Stromal cell of bone marrow (primary cell): Measurements from ENCODE around the gene LPCAT2.
A peak's percentile ranks its signal among the peaks of the same experiment; 100 is the strongest.

ENCODE experiments used
- DNase-seq: peaks from one replicate; pipeline ENCODE4 v3.0.0-alpha.2; 2012; ENCODE audit warnings: low read depth

LPCAT2 gene

GRCh38 chr16:55480228-55480655 is 28.6 kb upstream of the LPCAT2 start:
- peak; percentile 88 for DNase-seq

GRCh38 chr16:55481023-55481422 is 27.8 kb upstream of the LPCAT2 start:
- no peak for DNase-seq

- DNase-seq = no peak
Observed at GRCh38 chr16:55482056-55482455, 26.8 kb upstream of the LPCAT2 start.

- peak; percentile 98 for DNase-seq
Observed at GRCh38 chr16:55487048-55487803, 21.6 kb upstream of the LPCAT2 start.

GRCh38 chr16:55488306-55488705 is 20.6 kb upstream of the LPCAT2 start:
- no peak for DNase-seq

GRCh38 chr16:55489119-55489955 is 19.5 kb upstream of the LPCAT2 start:
- no peak for DNase-seq

- no peak for DNase-seq
Observed at GRCh38 chr16:55489956-55490265, 19.0 kb upstream of the LPCAT2 start.

GRCh38 chr16:55490301-55490700 is 18.6 kb upstream of the LPCAT2 start:
- DNase-seq = no peak

- no peak for DNase-seq
Observed at GRCh38 chr16:55491691-55492090, 17.2 kb upstream of the LPCAT2 start.

GRCh38 chr16:55492756-55493380 is 16.0 kb upstream of the LPCAT2 start:
- no peak for DNase-seq

GRCh38 chr16:55494994-55495421 is 13.9 kb upstream of the LPCAT2 start:
- peak; percentile 81 for DNase-seq

GRCh38 chr16:55495616-55496289 is 13.1 kb upstream of the LPCAT2 start:
- no peak for DNase-seq

- DNase-seq = no peak
Observed at GRCh38 chr16:55496509-55497145, 12.2 kb upstream of the LPCAT2 start.

GRCh38 chr16:55497558-55497957 is 11.3 kb upstream of the LPCAT2 start:
- no peak for DNase-seq

GRCh38 chr16:55498101-55498500 is 10.8 kb upstream of the LPCAT2 start:
- DNase-seq = no peak

GRCh38 chr16:55499281-55499680 is 9.6 kb upstream of the LPCAT2 start:
- DNase-seq = no peak

GRCh38 chr16:55499951-55500529 is 8.8 kb upstream of the LPCAT2 start:
- DNase-seq = peak; percentile 97

- DNase-seq = no peak
Observed at GRCh38 chr16:55500530-55501011, 8.3 kb upstream of the LPCAT2 start.

GRCh38 chr16:55501549-55502322 is 7.1 kb upstream of the LPCAT2 start:
- no peak for DNase-seq

- DNase-seq = peak; percentile 77
Observed at GRCh38 chr16:55502801-55503366, 6.0 kb upstream of the LPCAT2 start.
